Right atrium auricular region (tissue), 2 donors: ENCODE measurements around the gene ARID4B. TPM values are rescaled to one million over a fixed set of nuclear protein-coding genes. Genes with fewer than 3 reads are reported as not detected.

ENCODE experiments used
- DNase-seq: peaks from one replicate; pipeline ENCODE4 v3.0.0-alpha.2; 2019; ENCODE audit warnings: low spot score
- H3K27ac ChIP-seq, 2 donors: fragments of 200-600 bp; sonication (generic); 1 replicate in 1 of 2; 2 replicates in 1 of 2; pipeline ENCODE4 v1.5.1; 2016 to 2019
- H3K27me3 ChIP-seq, 2 donors: fragments of 200-600 bp; sonication (generic); one replicate each; pipeline versions ENCODE4 v1.5.1 to v1.6.0; 2017 to 2019
- H3K36me3 ChIP-seq: fragments of 200-600 bp; sonication (generic); one replicate; pipeline ENCODE4 v1.5.1; 2016
- H3K4me1 ChIP-seq, 2 donors: fragments of 200-600 bp; sonication (generic); one replicate each; pipeline versions ENCODE4 v1.5.1 to v1.6.0; 2017 to 2019
- H3K4me3 ChIP-seq, 2 donors: fragments of 200-600 bp; sonication (generic); 1 replicate in 1 of 2; 2 replicates in 1 of 2; pipeline ENCODE4 v1.5.1; 2017 to 2019; ENCODE audit warnings: mild to moderate bottlenecking in 1 of 2, moderate library complexity in 1 of 2
- H3K9me3 ChIP-seq, 2 donors: fragments of 200-600 bp; sonication (generic); one replicate each; pipeline ENCODE4 v1.5.1; 2019
- CTCF ChIP-seq, 2 donors: fragments of 200-600 bp; sonication (generic); IDR thresholded peaks; one replicate each; pipeline ENCODE4 v1.5.1; 2019; ENCODE audit warnings: antibody characterized with exemption in 2 of 2
- total RNA-seq, 2 donors: library from RNA; depleted of rRNA; stranded (reverse); fragments of >200 nt; gene quantifications; one replicate each; pipeline ENCODE4 v1.1.0, GENCODE V29; 2016

Gene ARID4B
- total RNA-seq, 2 donors from 2014 or later, result 15.9 to 16.1 TPM

GRCh38 chr1:235279694-235280093, 48.3 kb downstream of the ARID4B start:
- Histone ChIP-seq H3K27ac (no peak overlapping the region), H3K4me3 (no peak overlapping the region), H3K36me3 (no peaks in the 10 kb centered on the region), H3K27me3 (no peaks in the 10 kb centered on the region), H3K4me1 (peaks cover 0 to 13% of the 10 kb centered on the region in 2 donors), H3K9me3 (no peaks in the 10 kb centered on the region)
- no peak for DNase-seq
- TF ChIP-seq CTCF (IDR thresholded peaks at IDR 0.05), result no peak

GRCh38 chr1:235278915-235279292, 49.1 kb downstream of the ARID4B start:
- Histone ChIP-seq H3K4me1 (peaks cover 0 to 9% of the 10 kb centered on the region in 2 donors), H3K27ac (no peak overlapping the region), H3K36me3 (no peaks in the 10 kb centered on the region), H3K27me3 (no peaks in the 10 kb centered on the region), H3K4me3 (no peak overlapping the region), H3K9me3 (no peaks in the 10 kb centered on the region)
- DNase-seq, result no peak
- no peak for TF ChIP-seq CTCF (IDR thresholded peaks at IDR 0.05)

- Histone ChIP-seq H3K27me3 (no peaks in the 10 kb centered on the region), H3K9me3 (no peaks in the 10 kb centered on the region), H3K4me1 (peaks cover 0 to 8% of the 10 kb centered on the region in 2 donors), H3K27ac (no peak overlapping the region), H3K4me3 (no peak overlapping the region), H3K36me3 (no peaks in the 10 kb centered on the region)
- no peak for DNase-seq
- no peak for TF ChIP-seq CTCF (IDR thresholded peaks at IDR 0.05)
These were observed 49.6 kb downstream of the ARID4B start for GRCh38 chr1:235278233-235278914.

- H3K4me1 ChIP-seq, result peaks cover 0 to 13% of the 10 kb centered on the region in 2 donors
- TF ChIP-seq CTCF (IDR thresholded peaks at IDR 0.05), result no peak
- H3K9me3 ChIP-seq, result no peaks in the 10 kb centered on the region
- H3K27ac ChIP-seq, result no peak overlapping the region
- H3K27me3 ChIP-seq, result no peaks in the 10 kb centered on the region
- no peaks in the 10 kb centered on the region for H3K36me3 ChIP-seq
- no peak overlapping the region for H3K4me3 ChIP-seq
- DNase-seq, result no peak
These were observed 50.3 kb downstream of the ARID4B start for GRCh38 chr1:235277709-235278108.

GRCh38 chr1:235275836-235276235, 52.1 kb downstream of the ARID4B start:
- Histone ChIP-seq H3K4me1 (peaks cover 0 to 14% of the 10 kb centered on the region in 2 donors), H3K27ac (no peak overlapping the region), H3K27me3 (no peaks in the 10 kb centered on the region), H3K4me3 (no peak overlapping the region), H3K36me3 (no peaks in the 10 kb centered on the region), H3K9me3 (no peaks in the 10 kb centered on the region)
- TF ChIP-seq CTCF (IDR thresholded peaks at IDR 0.05), result no peak
- no peak for DNase-seq

GRCh38 chr1:235275223-235275622, 52.8 kb downstream of the ARID4B start:
- H3K4me3 ChIP-seq, result no peak overlapping the region

More at GRCh38 chr1:235275223-235275622, 52.8 kb downstream of the ARID4B start:
- no peaks in the 10 kb centered on the region for H3K36me3 ChIP-seq
- no peak for DNase-seq
- no peaks in the 10 kb centered on the region for H3K9me3 ChIP-seq
- no peak overlapping the region for H3K27ac ChIP-seq
- H3K4me1 ChIP-seq, result peaks cover 0 to 14% of the 10 kb centered on the region in 2 donors
- TF ChIP-seq CTCF (IDR thresholded peaks at IDR 0.05), result no peak
- no peaks in the 10 kb centered on the region for H3K27me3 ChIP-seq
